Endothelial cell of umbilical vein (primary cell): ENCODE data around the gene SLC11A1. TPM values are rescaled to one million over a fixed set of nuclear protein-coding genes. Genes with fewer than 3 reads are reported as not detected.

Experiments
- BruUV-seq: library from RNA; stranded (reverse); fragments of 400-500 nt; replicated peaks from 2 replicates; lab custom pipeline; 2021; lab: Mats Ljungman, UMichigan
- CTCF ChIA-PET: fragments of 300-600, 350-600 bp; sonication (Branson Sonifier 250); formaldehyde crosslinking; loops from one replicate; lab custom pipeline; 2021; ENCODE audit warnings: antibody characterized with exemption, inconsistent platforms; lab: Charles Lee
- POLR2A ChIA-PET: fragments of 300-600, 350-600 bp; sonication (Branson Sonifier 250); formaldehyde crosslinking; loops from one replicate; lab custom pipeline; 2021; ENCODE audit warnings: antibody characterized with exemption, inconsistent platforms; lab: Charles Lee
- DNase-seq: peaks from one replicate; pipeline ENCODE4 v3.0.0-alpha.2; 2011; ENCODE audit warnings: low read depth, low spot score
- FAIRE-seq: peaks from 2 replicates; lab custom pipeline; 2011; peaks lifted over from hg19 to GRCh38; lab: Jason Lieb, UNC
- H2AFZ ChIP-seq: 2 replicates; pipeline ENCODE4 v1.6.0; 2012; ENCODE audit warnings: low read depth, low read length, control low read depth, inconsistent platforms
- H3K27ac ChIP-seq: 2 replicates; pipeline ENCODE4 v1.5.1; 2011; ENCODE audit warnings: low read depth, mild to moderate bottlenecking, control low read depth, low read length, moderate library complexity; ENCODE audit not compliant: insufficient read depth
- H3K27me3 ChIP-seq, 2 experiments: 2 replicates each; pipeline versions ENCODE4 v1.6.0 to v1.6.1; 2011; ENCODE audit warnings: low read length in 2 of 2, mixed read lengths in 1 of 2; ENCODE audit not compliant: control insufficient read depth in 2 of 2, insufficient read depth in 2 of 2
- H3K36me3 ChIP-seq, 2 experiments: 2 replicates in 1 of 2; 3 replicates in 1 of 2; pipeline ENCODE4 v1.5.1; 2011; ENCODE audit warnings: low read length in 2 of 2, mild to moderate bottlenecking in 1 of 2, moderate library complexity in 1 of 2; ENCODE audit not compliant: control insufficient read depth in 2 of 2, insufficient read depth in 2 of 2; ENCODE audit errors: extremely low read depth in 1 of 2
- H3K4me1 ChIP-seq: 3 replicates; pipeline ENCODE4 v1.5.1; 2011; ENCODE audit warnings: mild to moderate bottlenecking, low read length; ENCODE audit not compliant: control insufficient read depth, insufficient read depth; ENCODE audit errors: extremely low read depth
- H3K4me2 ChIP-seq: 2 replicates; pipeline ENCODE4 v1.6.1; 2011; ENCODE audit warnings: low read length, control low read depth, mixed read lengths; ENCODE audit not compliant: insufficient read depth
- H3K4me3 ChIP-seq, 3 experiments: fragments of 200-600 bp in 1 of 3; sonication (generic), shearing (Covaris generic) in 1 of 3; replicated peaks in 1 of 3; 2 replicates each; pipeline ENCODE4 v1.5.1; 2011 to 2016; ENCODE audit warnings: control low read depth in 3 of 3, low read length in 3 of 3, mild to moderate bottlenecking in 2 of 3, inconsistent platforms in 1 of 3, low read depth in 1 of 3, moderate library complexity in 1 of 3; ENCODE audit not compliant: insufficient read depth in 1 of 3
- H3K79me2 ChIP-seq: 2 replicates; pipeline ENCODE4 v1.6.0; 2012; ENCODE audit warnings: low read length, inconsistent platforms; ENCODE audit not compliant: control insufficient read depth, insufficient read depth
- H3K9ac ChIP-seq: replicated peaks from 2 replicates; pipeline ENCODE3; 2011; ENCODE audit warnings: low read length, control low read depth; ENCODE audit not compliant: insufficient read depth; ENCODE audit errors: extremely low read depth
- H3K9me1 ChIP-seq: replicated peaks from 3 replicates; pipeline ENCODE4 v1.6.0; 2011; ENCODE audit warnings: mild to moderate bottlenecking, low read length; ENCODE audit not compliant: control insufficient read depth, insufficient read depth; ENCODE audit errors: extremely low read depth
- H3K9me3 ChIP-seq: replicated peaks from 2 replicates; pipeline ENCODE4 v1.5.1; 2012; ENCODE audit warnings: low read length, inconsistent platforms; ENCODE audit not compliant: control insufficient read depth, insufficient read depth
- H4K20me1 ChIP-seq: replicated peaks from 2 replicates; pipeline ENCODE3; 2011; ENCODE audit warnings: mild to moderate bottlenecking, low read length; ENCODE audit not compliant: control insufficient read depth, insufficient read depth; ENCODE audit errors: extremely low read depth
- CTCF ChIP-seq, 2 donors: IDR thresholded peaks; 1 replicate in 1 of 2; 2 replicates in 1 of 2; pipeline ENCODE4 v1.5.1; 2011; ENCODE audit warnings: low read length in 2 of 2, mild to moderate bottlenecking in 2 of 2, moderate library complexity in 2 of 2, control low read depth in 1 of 2, inconsistent platforms in 1 of 2, low read depth in 1 of 2; ENCODE audit not compliant: insufficient read depth in 1 of 2; ENCODE audit errors: extremely low read depth in 1 of 2
- EZH2 ChIP-seq: IDR thresholded peaks from 2 replicates; pipeline ENCODE4 v1.6.1; 2012; ENCODE audit warnings: borderline replicate concordance, low read depth, mild to moderate bottlenecking, moderate library complexity, low read length, inconsistent platforms; ENCODE audit not compliant: severe bottlenecking
- FOS ChIP-seq: IDR thresholded peaks from 2 replicates; pipeline ENCODE4 v1.6.1; 2011; ENCODE audit warnings: mild to moderate bottlenecking, low read length, moderate library complexity, borderline replicate concordance; ENCODE audit not compliant: insufficient read depth
- GATA2 ChIP-seq: IDR thresholded peaks from 2 replicates; pipeline ENCODE4 v1.7.0; 2011; ENCODE audit warnings: low read depth, mild to moderate bottlenecking, moderate library complexity, mixed read lengths, low read length; ENCODE audit not compliant: insufficient read length, insufficient read depth
- JUN ChIP-seq: IDR thresholded peaks from 2 replicates; pipeline ENCODE4 v1.6.1; 2011; ENCODE audit warnings: borderline replicate concordance, low read depth; ENCODE audit not compliant: insufficient read length, insufficient read depth
- MYC ChIP-seq: IDR thresholded peaks from one replicate; pipeline ENCODE4 v1.6.1; 2011; ENCODE audit warnings: mild to moderate bottlenecking, low read depth, low read length
- POLR2A ChIP-seq: IDR thresholded peaks from 2 replicates; pipeline ENCODE4 v1.6.1; 2012; ENCODE audit warnings: low read depth, mild to moderate bottlenecking, control low read depth, low read length
- POLR2AphosphoS5 ChIP-seq: IDR thresholded peaks from 2 replicates; pipeline ENCODE4 v1.6.1; 2012; ENCODE audit warnings: low read depth, mild to moderate bottlenecking, control low read depth, low read length, moderate library complexity; ENCODE audit not compliant: insufficient read depth
- dilution Hi-C: fragments of 300-500 bp; cut with MboI; formaldehyde crosslinking; loops from one replicate; pipeline ENCODE4 v1.15.0; 2019; ENCODE audit warnings: low sequenced_read_pairs; ENCODE audit not compliant: extremely low pct_ligation_motif_present
- intact Hi-C: fragments of 100-400 bp; cut with micrococcal nuclease; formaldehyde crosslinking; loops from one replicate; pipeline ENCODE4 v1.10.0; 2022
- polyA plus RNA-seq, 4 experiments: library from polyadenylated mRNA; depleted of rRNA in 3 of 4; stranded (reverse) in 3 of 4; unstranded in 1 of 4; fragments of >200 nt; gene quantifications; 2 replicates each; pipeline versions ENCODE4 v1.2.1 to v1.2.3, GENCODE V29; 2011 to 2012; ENCODE audit warnings: missing spikeins in 1 of 4
- total RNA-seq: library from RNA; stranded (reverse); gene quantifications from 2 replicates; pipeline ENCODE4 v1.2.3, GENCODE V29; 2021
- TF ChIP-seq, protein P1 (sequence below): IDR thresholded peaks from 2 replicates; pipeline ENCODE4 v1.6.1; 2011; ENCODE audit not compliant: insufficient read depth, insufficient read length

Gene SLC11A1
- total and polyA plus RNA-seq, 2 donors (not counting 3 experiments of a cell fraction or from before 2014, with no cell fraction given) = 0.03 TPM; not detected in 1

GRCh38 chr2:218370410-218371063 is 11.5 kb upstream of the SLC11A1 start:
- BruUV-seq = no TSS peak
- Histone ChIP-seq H3K9me3 (no peaks in the 10 kb centered on the region), H2AFZ (no peak overlapping the region), H3K27me3 (no peaks in the 10 kb centered on the region), H3K27ac (no peak overlapping the region), H3K4me3 (no peak overlapping the region), H3K79me2 (no peaks in the 10 kb centered on the region), H3K4me1 (no peaks in the 10 kb centered on the region), H3K4me2 (no peak overlapping the region), H3K36me3 (no peaks in the 10 kb centered on the region), H3K9me1 (no peaks in the 10 kb centered on the region), H4K20me1 (no peaks in the 10 kb centered on the region), H3K9ac (no peak overlapping the region)
- dilution Hi-C loops = no loop called here
- FAIRE-seq (no peak), DNase-seq (no peak)
- ChIA-PET CTCF (interaction anchor here (1.6 to 1.7 kb wide), 2 partner anchors 9 to 26 kb away, joined by 3 to 4 read pairs; no protein-coding TSS in a partner anchor), POLR2A (no interaction called here)
- intact Hi-C loops = no loop called here
- TF ChIP-seq JUN (no peak), MYC (no peak), POLR2AphosphoS5 (no peak)

GRCh38 chr2:218371983-218372350 is 10.1 kb upstream of the SLC11A1 start:
- no peak for FAIRE-seq
- ChIA-PET CTCF (interaction anchor here (1.6 kb wide), 1 partner anchor 24 kb away, joined by 4 read pairs; no protein-coding TSS in a partner anchor), POLR2A (no interaction called here)
- H3K27ac ChIP-seq = no peak overlapping the region
- H3K4me1 ChIP-seq = no peaks in the 10 kb centered on the region
- intact Hi-C loops (no loop called here), dilution Hi-C loops (no loop called here)
- H3K79me2 ChIP-seq = no peaks in the 10 kb centered on the region
- no peaks in the 10 kb centered on the region for H4K20me1 ChIP-seq
- no peaks in the 10 kb centered on the region for H3K27me3 ChIP-seq
- BruUV-seq = no TSS peak
- TF ChIP-seq FOS = no peak
- TF ChIP-seq EZH2 = no peak
- TF ChIP-seq POLR2AphosphoS5 = no peak
- no peak for TF ChIP-seq MYC
- TF ChIP-seq, protein P1, sequence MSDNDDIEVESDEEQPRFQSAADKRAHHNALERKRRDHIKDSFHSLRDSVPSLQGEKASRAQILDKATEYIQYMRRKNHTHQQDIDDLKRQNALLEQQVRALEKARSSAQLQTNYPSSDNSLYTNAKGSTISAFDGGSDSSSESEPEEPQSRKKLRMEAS = no peak
- TF ChIP-seq JUN = no peak
- TF ChIP-seq GATA2 = no peak
- no peak for TF ChIP-seq POLR2A
- TF ChIP-seq CTCF (IDR thresholded peaks at IDR 0.05; ENCODE audit: extremely low read depth in 1 of 2, insufficient read depth in 1 of 2, low read depth in 1 of 2, low read length in 2 of 2) = no peak
- no peaks in the 10 kb centered on the region for H3K9me3 ChIP-seq
- no peak overlapping the region for H3K4me3 ChIP-seq
- H3K9me1 ChIP-seq = no peaks in the 10 kb centered on the region
- H3K9ac ChIP-seq = no peak overlapping the region
- no peak overlapping the region for H3K4me2 ChIP-seq
- H3K36me3 ChIP-seq = no peaks in the 10 kb centered on the region
- no peak overlapping the region for H2AFZ ChIP-seq
- DNase-seq = no peak
